GOT3 (cell line): ENCODE measurements around the gene TUBGCP6.

Experiments
- DNase-seq: peaks from one replicate; lab custom pipeline; 2025; ENCODE audit warnings: mixed read lengths; lab: John Stamatoyannopoulos, UW

The TUBGCP6 gene

DNA sequence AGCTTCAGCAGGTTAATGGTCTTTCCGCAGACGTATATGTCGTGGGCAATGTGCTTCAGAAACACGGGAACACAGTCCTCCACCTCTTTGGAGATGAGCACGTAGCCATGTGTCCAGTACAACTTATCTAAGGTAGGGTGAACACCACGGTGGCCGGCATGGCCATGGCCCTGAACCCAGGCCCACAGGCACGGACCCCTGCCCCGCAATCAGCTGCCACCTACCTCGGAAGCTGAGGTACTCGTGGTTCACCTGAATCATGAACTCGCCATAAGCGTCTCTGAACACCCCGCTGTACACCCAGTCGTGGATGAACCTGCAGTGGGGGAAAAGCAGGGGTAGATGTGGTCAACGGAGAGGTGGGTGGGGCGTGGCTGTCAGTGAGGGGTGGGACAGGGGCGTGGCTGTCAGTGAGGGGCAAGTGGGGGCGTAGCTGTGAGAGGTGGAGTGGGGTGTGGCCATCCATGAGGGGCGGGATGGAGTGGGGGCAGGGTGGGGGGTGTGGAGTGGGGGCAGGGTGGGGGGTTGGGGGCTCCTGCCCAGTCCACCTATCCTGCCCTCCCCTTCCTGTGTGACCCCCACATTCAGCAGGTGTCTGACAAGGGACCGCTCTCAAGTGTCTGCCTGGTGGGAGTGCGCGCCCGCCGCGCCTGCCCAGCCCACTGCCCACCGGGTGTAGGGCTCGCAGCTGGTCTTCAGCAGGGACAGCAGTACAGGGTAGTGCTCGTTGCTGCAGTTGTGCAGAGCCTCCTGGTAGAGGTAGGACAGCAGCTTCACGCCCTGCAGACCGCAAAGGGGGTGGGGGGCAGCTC, 18.6 kb downstream of the TUBGCP6 start:
- no peak for DNase-seq

DNA sequence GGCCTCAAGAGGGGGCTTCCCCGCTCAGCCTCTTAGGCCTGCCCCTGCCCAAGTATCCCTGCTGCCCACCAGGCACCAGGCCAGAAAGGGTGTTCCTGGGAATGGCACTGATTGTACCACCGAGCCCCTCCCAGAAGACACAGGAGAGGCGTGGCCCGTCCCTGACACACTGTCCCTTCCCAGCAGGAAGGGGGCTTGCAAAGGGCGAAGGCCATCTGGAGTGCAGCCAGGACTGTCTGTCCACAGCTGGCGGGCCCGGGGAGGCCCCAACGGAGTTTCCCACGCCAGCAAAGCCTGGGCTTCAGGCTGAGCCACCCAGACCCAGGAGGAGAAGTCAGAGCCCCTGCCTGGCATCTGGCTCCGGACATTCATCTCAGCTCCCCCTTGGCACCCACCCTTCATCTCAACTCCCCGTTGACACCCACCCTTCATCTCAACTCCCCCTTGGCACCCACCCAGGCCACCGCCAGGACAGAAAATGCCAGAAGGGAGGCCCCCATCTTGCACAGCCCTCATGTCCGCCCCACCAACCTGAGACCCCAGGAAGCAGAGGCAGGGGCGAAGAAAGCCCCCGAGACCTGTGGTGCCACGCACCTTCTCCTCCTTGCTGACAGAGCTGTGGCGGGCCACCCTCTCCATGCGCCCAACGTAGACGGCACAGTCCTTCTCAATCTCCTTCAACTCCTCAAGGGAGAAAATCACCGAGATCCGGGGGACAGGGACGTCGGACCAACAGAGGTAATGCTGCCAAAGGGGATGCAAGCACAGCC, 19.4 kb downstream of the TUBGCP6 start:
- DNase-seq, result no peak

DNA sequence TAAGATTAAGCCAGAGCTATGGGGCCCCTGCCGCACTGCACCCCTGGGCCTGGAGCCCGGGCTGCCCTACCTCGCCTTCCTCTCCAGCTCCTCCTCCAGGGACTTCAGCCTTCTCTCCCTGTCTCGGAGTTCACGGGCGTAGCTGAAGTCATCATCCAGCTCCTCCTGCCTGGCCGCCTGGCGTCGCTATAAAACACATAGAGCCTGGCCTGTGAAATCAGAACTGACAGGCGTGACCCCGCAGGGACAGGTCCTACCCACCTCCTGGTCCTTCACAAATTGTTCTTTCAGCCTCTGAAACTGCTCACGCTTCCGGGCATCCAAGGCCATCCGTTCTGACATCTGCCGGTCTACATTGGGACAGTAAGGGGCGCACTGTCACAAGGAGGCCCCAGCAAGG, 20.8 kb downstream of the TUBGCP6 start:
- no peak for DNase-seq

DNA sequence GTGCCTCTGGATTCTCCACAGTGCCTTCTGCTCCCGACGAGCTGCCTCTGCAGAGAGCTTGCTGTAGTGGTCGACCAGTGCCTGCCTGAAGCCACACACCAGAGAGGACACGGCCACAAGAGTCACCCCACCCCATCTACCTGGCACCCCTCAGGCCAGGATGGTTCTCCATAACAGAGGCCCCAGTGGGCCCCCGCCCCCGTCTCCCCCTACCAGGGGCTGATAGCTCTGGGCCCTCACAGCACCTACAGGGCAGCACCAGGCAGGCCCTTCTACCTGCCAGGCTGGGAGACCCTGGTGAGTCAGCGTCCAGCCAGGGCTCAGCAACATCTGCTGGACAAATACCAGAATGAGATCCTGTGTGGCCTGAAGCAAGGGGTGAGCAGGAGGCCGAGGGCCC, 22.3 kb downstream of the TUBGCP6 start:
- no peak for DNase-seq

DNA sequence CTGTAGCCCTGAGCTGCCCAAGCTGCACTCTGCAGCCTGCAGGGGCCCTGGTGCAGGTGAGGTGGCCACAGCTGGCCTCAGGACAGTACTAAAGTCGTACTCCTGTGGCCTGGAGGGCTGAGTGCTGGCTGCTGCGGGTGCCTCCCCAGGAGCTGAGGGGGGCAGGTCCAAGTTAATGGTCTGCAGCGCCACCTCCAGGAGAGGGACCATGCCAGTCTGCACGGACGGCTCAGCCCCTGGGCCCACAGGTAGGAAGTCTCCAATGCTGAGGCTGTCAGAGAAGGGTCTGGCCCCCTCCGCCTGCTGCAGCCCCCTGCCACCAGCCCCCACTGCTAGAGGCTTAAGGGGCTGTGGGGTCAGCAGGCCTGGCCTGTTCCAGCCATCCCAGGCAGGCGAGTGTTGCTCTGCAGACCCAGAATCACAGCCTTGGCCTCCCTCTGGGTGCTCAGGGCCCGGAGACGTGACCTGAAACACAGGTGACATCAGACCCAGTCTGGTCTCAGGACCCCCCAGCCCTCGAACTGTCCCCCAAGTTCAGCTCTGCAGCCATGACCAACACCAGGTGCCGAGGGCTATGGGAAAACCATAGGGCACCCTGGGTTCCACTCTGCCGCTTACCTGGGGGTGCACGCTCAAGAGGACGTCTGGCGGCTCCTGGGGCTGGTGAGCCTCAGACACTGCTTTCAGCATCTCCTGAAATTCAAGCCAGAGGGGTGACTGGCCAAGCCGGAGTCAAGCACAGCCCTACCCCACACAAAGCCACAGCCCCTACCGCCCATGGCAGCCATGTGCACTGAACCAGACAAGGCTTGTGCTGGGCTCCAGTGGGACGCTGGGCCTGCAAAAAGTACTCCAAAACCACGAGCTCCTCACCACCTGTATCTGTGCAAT, 23.2 kb downstream of the TUBGCP6 start:
- DNase-seq, result no peak

DNA sequence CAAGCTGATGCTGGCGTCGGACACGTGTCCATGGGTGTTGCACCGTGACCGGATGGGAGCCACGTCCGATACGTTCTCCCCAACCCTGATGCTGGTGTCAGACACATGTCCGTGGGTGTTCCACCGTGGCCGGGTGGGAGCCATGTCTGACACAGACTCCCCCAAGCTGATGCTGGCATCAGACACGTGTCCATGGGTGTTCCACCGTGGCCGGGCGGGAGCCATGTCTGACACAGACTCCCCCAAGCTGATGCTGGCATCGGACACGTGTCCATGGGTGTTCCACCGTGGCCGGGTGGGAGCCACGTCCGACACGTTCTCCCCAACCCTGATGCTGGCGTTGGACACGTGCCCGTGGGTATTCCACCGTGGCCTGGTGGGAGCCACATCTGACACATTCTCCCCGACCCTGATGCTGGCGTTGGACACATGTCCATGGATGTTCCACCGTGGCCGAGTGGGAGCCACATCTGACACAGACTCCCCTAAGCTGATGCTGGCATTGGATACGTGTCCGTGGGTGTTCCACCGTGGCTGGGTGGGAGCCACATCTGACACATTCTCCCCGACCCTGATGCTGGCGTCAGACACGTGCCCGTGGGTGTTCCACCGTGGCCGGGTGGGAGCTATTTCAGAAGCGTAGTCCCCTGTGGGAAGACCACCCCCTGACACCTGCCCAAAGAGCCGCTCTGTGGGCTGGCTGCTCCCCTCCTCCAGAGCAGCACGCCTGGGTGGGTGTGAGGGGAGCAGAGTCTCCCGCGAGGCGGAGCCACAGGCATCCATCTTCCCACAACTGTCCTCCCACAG, 24.0 kb downstream of the TUBGCP6 start:
- no peak for DNase-seq

DNA sequence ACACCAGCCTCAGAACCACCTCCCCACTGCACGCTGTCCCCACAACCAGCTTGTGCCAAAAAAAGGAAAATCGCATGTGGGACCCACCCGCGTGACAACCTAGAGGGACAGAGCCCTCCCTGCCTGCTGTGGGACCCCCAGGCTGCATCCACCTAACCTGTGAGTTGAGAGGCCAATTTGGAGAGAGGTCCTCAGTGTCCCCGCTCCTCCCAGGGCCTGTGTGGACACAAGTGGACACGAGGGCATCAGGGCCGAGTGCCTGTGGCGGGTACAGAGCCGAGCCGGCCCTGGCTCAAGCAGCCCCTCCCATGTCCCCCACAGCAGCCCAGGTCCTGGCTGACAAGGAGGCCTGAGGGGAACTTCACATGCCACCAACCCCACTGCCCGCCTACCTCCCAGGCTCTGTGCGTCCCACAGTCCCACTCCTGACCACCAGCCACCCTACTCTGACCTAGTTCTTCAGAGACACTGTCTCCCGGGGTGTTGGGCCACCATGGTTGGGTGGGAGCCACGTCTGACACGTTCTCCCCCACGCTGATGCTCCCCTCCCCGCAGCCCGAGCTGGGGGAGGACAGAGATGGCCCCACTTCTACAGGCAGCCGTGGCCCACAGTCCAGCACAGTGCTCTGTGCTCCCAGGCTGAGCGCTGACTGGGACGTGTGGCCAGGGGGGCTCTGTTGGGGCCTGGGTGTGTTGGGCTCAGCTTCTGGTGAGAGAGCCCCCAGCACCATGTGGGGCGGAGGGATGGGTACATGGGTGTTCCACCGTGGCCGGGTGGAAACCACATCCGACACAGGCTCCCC, 24.8 kb downstream of the TUBGCP6 start:
- no peak for DNase-seq

DNA sequence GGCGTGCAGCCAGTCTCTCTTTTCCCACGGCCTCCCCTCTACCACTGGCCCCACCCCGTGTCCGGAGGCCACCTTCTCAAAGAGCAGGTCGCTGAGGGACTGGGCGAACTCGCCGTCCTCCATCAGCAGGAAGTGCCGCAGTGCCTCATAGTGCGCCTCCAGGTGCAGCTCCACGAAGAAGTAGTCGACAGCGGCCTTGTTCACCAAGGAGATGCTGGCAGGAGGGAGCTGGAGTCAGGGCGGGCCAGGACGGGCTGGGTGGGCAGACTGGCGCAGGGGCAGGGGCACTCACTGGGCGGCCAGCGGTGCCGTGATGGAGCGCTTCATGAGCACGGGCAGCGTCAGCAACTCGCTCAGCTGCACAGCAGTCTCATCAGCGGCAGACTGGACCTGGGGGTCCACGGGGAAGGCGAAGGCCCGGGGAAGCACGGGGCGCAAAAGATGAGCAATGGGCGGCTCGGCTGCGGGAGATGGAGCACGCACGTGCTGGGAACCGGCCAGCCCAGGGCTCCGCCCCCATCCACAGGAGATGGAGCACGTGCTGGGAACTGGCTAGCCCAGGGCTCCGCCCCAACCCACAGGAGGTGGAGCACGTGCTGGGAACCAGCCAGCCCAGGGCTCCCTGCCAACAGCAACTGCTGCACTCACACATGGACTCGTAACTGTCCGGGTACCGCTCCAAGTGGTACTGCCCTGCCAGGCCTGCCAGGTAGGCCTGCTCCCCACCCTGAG, 25.7 kb downstream of the TUBGCP6 start:
- no peak for DNase-seq

DNA sequence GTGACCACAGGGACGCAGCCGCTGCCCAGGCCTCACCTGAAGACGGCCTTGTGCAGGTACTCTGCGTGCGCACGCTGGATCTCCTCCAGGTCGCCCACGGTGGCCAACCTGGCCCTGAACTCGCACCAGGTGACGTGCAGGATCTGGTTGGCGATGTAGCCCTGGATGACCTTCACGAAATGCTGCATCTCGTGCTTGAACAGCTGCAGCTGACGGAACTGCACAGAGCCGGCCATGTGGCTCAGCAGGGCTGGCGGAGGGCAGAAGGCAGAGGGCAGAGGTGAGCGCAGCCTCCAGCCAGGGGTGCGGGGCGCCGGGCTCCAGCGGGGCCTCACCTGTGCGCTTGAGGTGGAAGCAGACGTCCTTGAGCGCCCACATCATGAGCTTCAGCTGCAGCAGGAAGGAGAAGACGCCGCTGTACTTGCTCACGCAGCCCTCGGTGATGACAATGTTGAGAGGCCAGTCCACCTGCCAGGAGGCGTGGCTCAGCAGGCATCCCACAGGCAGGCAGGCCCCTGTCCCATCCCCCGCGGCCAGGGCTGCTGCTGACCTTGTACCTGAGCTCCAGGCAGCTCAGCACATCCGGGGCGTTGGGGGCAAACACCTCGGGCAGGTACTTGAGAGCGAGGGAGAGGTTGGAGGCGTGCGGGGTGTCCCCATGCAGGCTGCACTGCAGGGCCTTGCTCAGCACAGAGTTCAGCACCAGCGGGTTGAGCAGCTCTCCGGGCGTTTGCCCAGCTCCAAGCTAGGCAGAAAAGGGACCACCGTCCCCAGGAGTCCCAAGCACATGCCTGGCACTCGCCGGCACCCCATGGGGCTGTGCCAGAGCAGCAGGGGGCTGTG, 26.4 kb downstream of the TUBGCP6 start:
- no peak for DNase-seq

DNA sequence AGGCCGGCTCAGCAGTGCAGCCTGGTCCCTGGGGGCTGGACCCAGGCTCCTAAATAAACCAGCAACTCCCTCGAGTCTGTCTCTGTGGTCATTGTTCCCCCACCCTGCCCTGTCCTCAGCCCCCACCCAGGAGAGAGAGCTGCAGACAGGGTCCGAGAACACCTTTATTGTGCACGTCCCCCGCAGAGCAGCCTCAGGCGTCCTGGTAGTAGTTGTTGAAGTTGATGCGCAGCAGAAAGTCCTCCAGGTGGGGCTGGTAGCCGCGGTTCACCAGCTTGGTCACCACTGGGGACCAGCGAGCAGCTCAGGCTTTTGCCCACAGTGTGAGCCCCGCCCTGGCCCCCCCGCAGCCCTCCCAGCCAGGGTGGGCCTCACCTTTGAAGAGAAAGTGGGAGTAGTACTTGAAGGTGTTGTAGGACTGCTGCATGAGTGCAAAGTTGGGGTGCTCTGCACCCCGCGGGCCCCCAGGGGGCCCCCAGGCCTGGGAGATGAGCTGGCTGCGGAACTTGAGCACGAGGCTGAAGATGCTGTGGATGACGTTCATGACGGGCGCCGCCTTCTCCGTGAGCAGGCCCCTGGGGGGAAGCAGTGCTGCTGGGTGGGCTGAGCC, 27.2 kb downstream of the TUBGCP6 start:
- DNase-seq, result no peak

DNA sequence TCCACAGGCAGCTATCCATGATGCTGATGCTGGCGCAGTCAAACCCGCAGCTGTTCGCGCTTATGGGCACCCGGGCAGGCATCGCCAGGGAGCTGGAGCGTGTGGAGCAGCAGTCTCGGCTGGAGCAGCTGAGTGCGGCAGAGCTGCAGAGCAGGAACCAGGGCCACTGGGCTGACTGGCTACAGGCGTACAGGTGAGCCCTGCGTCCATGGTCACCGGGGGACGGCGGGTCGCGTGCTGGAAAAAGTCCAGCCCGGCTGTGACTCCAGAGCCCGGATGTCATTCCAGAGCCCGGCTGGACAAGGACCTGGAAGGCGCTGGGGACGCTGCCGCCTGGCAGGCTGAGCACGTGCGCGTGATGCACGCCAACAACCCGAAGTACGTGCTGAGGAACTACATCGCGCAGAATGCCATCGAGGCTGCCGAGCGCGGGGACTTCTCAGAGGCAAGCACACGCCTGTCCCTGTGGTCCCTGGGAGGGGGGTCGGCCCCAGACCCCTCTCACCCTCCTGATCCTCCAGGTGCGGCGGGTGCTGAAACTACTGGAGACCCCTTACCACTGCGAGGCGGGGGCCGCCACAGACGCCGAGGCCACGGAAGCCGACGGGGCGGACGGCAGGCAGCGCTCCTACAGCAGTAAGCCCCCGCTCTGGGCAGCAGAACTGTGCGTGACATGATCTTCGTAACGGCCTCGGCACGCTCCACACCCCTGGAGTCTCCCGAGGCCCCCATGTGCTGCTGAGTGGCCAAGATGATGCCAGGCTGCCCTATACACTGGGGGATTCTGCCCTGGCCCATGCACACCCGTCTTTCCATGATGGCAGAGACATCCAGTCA, 27.9 kb downstream of the TUBGCP6 start:
- no peak for DNase-seq

DNA sequence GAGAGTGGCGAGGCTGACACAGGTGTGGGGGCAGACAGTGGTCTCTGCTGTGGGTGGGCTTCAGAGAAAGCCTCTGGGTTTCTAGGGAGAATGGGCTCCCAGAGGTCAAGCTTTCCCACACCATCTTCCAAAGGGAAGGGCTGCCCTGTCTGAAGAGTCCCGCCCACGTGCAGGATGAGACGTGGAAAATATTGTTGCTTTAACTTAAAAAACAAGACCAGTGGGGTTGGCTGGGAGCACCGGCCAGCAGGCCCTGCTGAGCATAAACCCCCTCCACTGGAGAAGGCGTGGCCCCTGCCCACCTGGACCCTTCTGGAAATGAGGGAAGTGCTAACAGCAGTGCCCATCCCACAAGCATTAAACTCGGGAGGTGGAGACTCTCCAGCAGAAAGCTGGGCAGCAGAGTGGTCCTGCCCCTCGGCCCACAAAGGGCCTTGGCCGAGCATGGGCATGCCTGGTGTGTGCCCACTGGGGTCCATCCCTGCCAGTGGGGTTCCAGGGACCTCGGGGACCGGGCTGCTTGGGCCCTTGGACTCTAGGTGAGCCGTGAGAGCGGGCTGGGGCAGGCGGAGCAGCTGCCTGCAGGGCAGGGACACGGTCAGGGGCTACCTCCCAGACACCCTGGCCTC, 28.7 kb downstream of the TUBGCP6 start:
- no peak for DNase-seq

DNA sequence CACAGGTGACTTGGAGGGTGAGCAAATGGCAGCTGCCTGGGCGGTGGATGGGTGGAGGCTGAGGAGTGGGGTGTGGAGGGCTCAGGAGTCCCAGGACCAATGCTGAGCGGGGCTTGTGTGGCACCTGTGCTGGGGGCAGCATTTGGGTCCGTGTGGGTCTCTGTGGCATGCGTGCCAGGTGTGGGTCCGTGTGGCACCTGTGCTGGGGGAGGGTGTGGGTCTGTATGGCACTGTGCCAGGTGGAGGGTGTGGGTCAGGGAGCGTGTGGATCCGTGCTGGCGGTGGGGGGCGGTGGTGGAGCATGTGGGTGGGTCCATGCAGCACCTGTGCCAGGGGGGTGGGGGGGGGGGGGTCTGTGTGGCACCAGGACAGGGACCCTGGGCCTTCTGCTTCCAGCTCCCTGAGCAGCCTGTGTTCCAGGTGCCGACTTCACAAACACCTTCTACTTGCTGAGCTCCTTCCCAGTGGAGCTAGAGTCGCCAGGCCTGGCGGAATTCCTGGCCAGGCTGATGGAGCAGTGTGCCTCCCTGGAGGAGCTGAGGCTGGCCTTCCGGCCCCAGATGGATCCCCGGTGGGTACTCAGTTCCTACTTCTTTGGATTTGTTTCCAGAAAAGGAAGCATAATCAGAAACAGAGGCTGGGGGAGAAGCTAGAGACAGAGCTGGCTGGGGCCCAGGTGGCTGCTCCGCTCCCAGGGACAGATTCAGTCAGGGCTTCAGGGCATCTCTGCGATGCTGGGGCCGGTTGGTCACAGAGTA, 29.3 kb downstream of the TUBGCP6 start:
- no peak for DNase-seq

DNA sequence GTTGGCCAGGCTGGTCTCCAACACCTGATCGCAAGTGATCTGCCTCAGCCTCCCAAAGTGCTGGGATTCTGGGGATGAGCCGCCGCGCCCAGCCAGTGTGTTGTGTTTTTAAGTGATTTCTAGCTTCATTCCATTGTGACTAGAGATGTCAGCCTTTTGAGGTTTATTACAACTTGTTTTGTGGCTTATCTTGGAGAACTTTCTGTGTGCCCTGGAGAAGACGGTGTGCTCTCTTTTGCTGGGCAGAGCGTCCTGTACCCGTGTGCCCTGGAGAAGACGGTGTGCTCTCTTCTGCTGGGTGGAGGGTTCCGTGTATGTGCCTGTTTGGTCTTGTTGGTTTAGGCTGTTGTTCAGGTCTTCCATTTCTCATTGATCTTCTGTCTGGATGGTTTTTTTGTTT, 31.6 kb downstream of the TUBGCP6 start:
- no peak for DNase-seq

DNA sequence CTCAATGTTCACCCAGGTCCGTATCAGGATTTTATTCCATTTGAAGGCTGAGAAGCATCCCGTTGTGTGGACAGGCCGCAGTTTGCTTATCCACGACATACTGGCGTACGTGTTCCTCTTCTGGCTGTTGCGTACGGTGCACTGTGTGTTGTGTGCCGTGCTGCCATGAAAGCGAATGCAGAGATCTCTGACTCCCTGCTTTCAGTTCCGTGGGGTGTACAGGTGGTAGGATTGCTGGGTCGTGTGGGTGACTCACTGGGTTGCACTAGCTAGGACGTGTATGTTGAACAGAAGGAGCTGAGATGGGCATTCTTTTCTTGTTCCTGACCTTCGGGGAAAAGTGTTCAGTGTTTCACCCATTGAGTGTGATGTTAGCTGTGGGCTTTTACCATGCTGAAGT, 33.7 kb downstream of the TUBGCP6 start:
- no peak for DNase-seq

DNA sequence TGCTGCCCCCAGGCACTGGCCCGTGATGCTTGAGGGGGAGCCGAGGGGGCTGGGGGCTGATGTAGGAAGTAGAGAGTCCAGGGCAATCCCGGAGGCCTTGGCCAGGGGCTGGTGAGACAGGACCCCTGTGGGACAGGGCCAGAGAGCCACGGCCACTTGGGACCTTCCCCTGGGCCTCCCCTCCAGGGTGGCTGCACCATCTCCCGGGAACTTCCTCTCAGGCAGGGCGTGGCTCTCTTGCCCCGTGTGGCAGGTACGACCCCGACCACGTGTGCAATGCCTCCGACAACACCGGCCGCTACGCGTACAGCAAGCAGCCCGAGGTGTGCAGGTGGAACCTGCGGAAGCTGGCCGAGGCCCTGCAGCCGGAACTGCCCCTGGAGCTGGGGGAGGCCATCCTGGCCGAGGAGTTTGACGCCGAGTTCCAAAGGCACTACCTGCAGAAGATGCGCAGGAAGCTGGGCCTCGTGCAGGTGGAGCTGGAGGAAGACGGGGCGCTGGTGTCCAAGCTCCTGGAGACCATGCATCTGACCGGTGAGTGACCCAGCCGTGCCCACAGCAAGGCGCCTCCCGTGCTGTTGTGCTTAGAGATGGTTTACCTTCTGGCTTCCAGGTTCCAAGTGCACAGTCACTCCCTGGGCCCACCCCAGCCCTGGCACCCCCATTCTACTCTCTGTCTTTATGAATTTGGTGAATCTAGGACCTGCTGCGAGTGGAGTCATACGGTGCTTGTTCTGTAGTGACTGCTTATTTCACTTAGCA, 34.3 kb downstream of the TUBGCP6 start:
- DNase-seq, result no peak
